OCI-LY7 (cell line): ENCODE data around the gene ERP27. TPM values are rescaled to one million over a fixed set of nuclear protein-coding genes. Genes with fewer than 3 reads are reported as not detected.

Source experiments
- BruUV-seq: library from RNA; stranded (reverse); fragments of 400-500 nt; replicated peaks from 2 replicates; lab custom pipeline; 2021; lab: Mats Ljungman, UMichigan
- CTCF ChIA-PET: fragments of 300-600 bp; sonication (Branson Sonifier 250); formaldehyde crosslinking; loops from one replicate; lab custom pipeline; 2022; ENCODE audit warnings: antibody characterized with exemption; ENCODE audit not compliant: unreplicated experiment; lab: Charles Lee
- POLR2A ChIA-PET: fragments of 300-600 bp; sonication (Branson Sonifier 250); formaldehyde crosslinking; loops from one replicate; lab custom pipeline; 2022; ENCODE audit warnings: antibody characterized with exemption; lab: Charles Lee
- DNase-seq: peaks from one replicate; pipeline ENCODE4 v3.0.0-alpha.2; 2015; ENCODE audit warnings: low spot score
- H2AFZ ChIP-seq: fragments of 200-600 bp; sonication (generic), shearing (Covaris generic); 2 replicates; pipeline ENCODE4 v1.6.1; 2014; ENCODE audit warnings: mild to moderate bottlenecking, antibody characterized with exemption, low read length, moderate library complexity
- H3K27ac ChIP-seq: fragments of 200-600 bp; sonication (generic); 2 replicates; pipeline ENCODE4 v1.5.1; 2014; ENCODE audit warnings: mixed run types, low read depth, mild to moderate bottlenecking, moderate library complexity, low read length, inconsistent platforms; ENCODE audit not compliant: poor library complexity, severe bottlenecking
- H3K36me3 ChIP-seq: fragments of 200-600 bp; sonication (generic); 2 replicates; pipeline ENCODE4 v1.6.1; 2014; ENCODE audit warnings: mild to moderate bottlenecking, antibody characterized with exemption, low read length, moderate library complexity, mixed read lengths; ENCODE audit not compliant: insufficient read depth
- H3K4me1 ChIP-seq: fragments of 200-600 bp; sonication (generic); 2 replicates; pipeline ENCODE4 v1.5.1; 2014; ENCODE audit warnings: mild to moderate bottlenecking, low read length; ENCODE audit not compliant: insufficient read depth, poor library complexity, severe bottlenecking
- H3K4me2 ChIP-seq: fragments of 200-600 bp; sonication (generic); 2 replicates; pipeline ENCODE4 v1.6.1; 2014; ENCODE audit warnings: mild to moderate bottlenecking, low read length
- H3K4me3 ChIP-seq: fragments of 200-600 bp; sonication (generic); 2 replicates; pipeline ENCODE4 v1.5.1; 2014; ENCODE audit warnings: mild to moderate bottlenecking, low read depth, low read length; ENCODE audit not compliant: poor library complexity, severe bottlenecking
- H3K79me2 ChIP-seq: fragments of 200-600 bp; sonication (generic); 2 replicates; pipeline ENCODE4 v1.6.1; 2016; ENCODE audit warnings: low read depth, mild to moderate bottlenecking, low read length, moderate library complexity, mixed read lengths; ENCODE audit not compliant: insufficient read depth
- H3K9me2 ChIP-seq: fragments of 200-600 bp; sonication (generic); 2 replicates; pipeline ENCODE4 v1.6.1; 2016; ENCODE audit warnings: mild to moderate bottlenecking, low read length, mixed read lengths; ENCODE audit not compliant: insufficient read depth
- H3K9me3 ChIP-seq: fragments of 200-600 bp; sonication (generic); 2 replicates; pipeline ENCODE4 v1.6.1; 2014; ENCODE audit warnings: mild to moderate bottlenecking, mixed run types, low read length, mixed read lengths
- H4K20me1 ChIP-seq: fragments of 200-600 bp; sonication (generic); 2 replicates; pipeline ENCODE4 v1.6.1; 2014; ENCODE audit warnings: mild to moderate bottlenecking, antibody characterized with exemption, low read length, moderate library complexity, mixed read lengths; ENCODE audit not compliant: insufficient read depth
- CTCF ChIP-seq: fragments of 200-600 bp; sonication (generic); conservative IDR thresholded peaks from 2 replicates; pipeline ENCODE4 v1.5.1; 2014; ENCODE audit warnings: mild to moderate bottlenecking, antibody characterized with exemption, low read length, moderate library complexity, mixed read lengths
- EZH2phosphoT487 ChIP-seq: fragments of 200-600 bp; sonication (generic); IDR thresholded peaks from 2 replicates; pipeline ENCODE4 v1.6.1; 2018; ENCODE audit warnings: low read depth, borderline replicate concordance, mild to moderate bottlenecking, mixed run types, antibody characterized with exemption, low read length, moderate library complexity, mixed read lengths
- intact Hi-C: fragments of 100-400 bp; cut with micrococcal nuclease; formaldehyde crosslinking; loops from one replicate; pipeline ENCODE4 v1.10.0; 2022; ENCODE audit not compliant: unreplicated experiment
- total RNA-seq, 2 experiments: library from RNA; depleted of rRNA in 1 of 2; stranded (reverse); fragments of >200 nt in 1 of 2; shearing (Covaris generic) in 1 of 2; gene quantifications; 2 replicates each; pipeline ENCODE4 v1.2.3, GENCODE V29; 2014 to 2022

Gene ERP27
- total RNA-seq, 2 experiments from 2014 or later: 1.7 to 1.9 TPM

GRCh38 chr12:14884458-14884878, 53.9 kb downstream of the ERP27 start:
- TF ChIP-seq EZH2phosphoT487 (no peak), CTCF (no peak)
- intact Hi-C loops: loop anchor here (5.0 kb wide), 2 partner anchors 73 to 112 kb away; a partner anchor contains a TSS

GRCh38 chr12:14883686-14884085, 54.7 kb downstream of the ERP27 start:
- intact Hi-C loops: loop anchor here (5.0 kb wide), 2 partner anchors 74 to 111 kb away; a partner anchor contains a TSS
- peak overlapping the region; percentile 79 for H3K4me2 ChIP-seq
- CTCF ChIA-PET: no interaction called here

More at GRCh38 chr12:14884458-14884878, 53.9 kb downstream of the ERP27 start:
- H3K4me2 ChIP-seq: peak overlapping the region; percentile 79
- H3K9me2 ChIP-seq: no peaks in the 10 kb centered on the region
- no peaks in the 10 kb centered on the region for H4K20me1 ChIP-seq
- ChIA-PET POLR2A (interaction anchor here (1.0 to 1.7 kb wide), 11 partner anchors 11 to 641 kb away, joined by 3 to 8 read pairs (median 4); a partner anchor contains a TSS), CTCF (no interaction called here)
- DNase-seq: peak; percentile 85
- peaks cover 3% of the 10 kb centered on the region; the same call in 1 of the 2 replicates for H3K36me3 ChIP-seq
- no TSS peak for BruUV-seq
- H3K4me3 ChIP-seq: peak overlapping the region; percentile 40
- H3K27ac ChIP-seq: peak overlapping the region; percentile 41
- peaks cover 54% of the 10 kb centered on the region for H3K4me1 ChIP-seq
- H3K79me2 ChIP-seq: no peaks in the 10 kb centered on the region
- peaks cover 8% of the 10 kb centered on the region; the same call in 1 of the 2 replicates for H3K9me3 ChIP-seq
- H2AFZ ChIP-seq: peak overlapping the region; percentile 85

More at GRCh38 chr12:14883686-14884085, 54.7 kb downstream of the ERP27 start:
- BruUV-seq: no TSS peak
- Histone ChIP-seq H3K4me1 (peaks cover 62% of the 10 kb centered on the region), H3K79me2 (no peaks in the 10 kb centered on the region), H2AFZ (peak overlapping the region; percentile 85; the same call in 1 of the 2 replicates), H3K36me3 (peaks cover 3% of the 10 kb centered on the region; the same call in 1 of the 2 replicates), H3K4me3 (peak overlapping the region; percentile 40), H3K27ac (no peak overlapping the region), H3K9me2 (no peaks in the 10 kb centered on the region), H4K20me1 (no peaks in the 10 kb centered on the region), H3K9me3 (peaks cover 8% of the 10 kb centered on the region; the same call in 1 of the 2 replicates)
- TF ChIP-seq EZH2phosphoT487 (no peak), CTCF (no peak)
- POLR2A ChIA-PET: interaction anchor here (0.7 to 2.7 kb wide), 14 partner anchors 10 to 642 kb away, joined by 3 to 9 read pairs (median 4); partner anchors contain the start of gene ARHGDIB
- no peak for DNase-seq
